Glutamatergic neuron (in vitro differentiated cells): ENCODE data around the gene GHR. TPM values are rescaled to one million over a fixed set of nuclear protein-coding genes. Genes with fewer than 3 reads are reported as not detected.
"Not testable (repeated sequence)": the region's sequence is repeated elsewhere in the genome, so short reads cannot be mapped to it uniquely, and the experiment has no call there.

Source experiments
- DNase-seq: peaks from one replicate; pipeline ENCODE4 v3.0.0; 2022
- H3K27ac Mint-ChIP-seq: one replicate; pipeline ENCODE4 v1.8.0; 2020; ENCODE audit warnings: mild to moderate bottlenecking, mixed read lengths, inconsistent platforms; ENCODE audit not compliant: unreplicated experiment
- H3K27me3 Mint-ChIP-seq: one replicate; pipeline ENCODE4 v1.8.0; 2020; ENCODE audit warnings: mild to moderate bottlenecking, moderate library complexity, mixed read lengths, inconsistent platforms; ENCODE audit not compliant: unreplicated experiment
- H3K36me3 Mint-ChIP-seq: one replicate; pipeline ENCODE4 v1.8.0; 2020; ENCODE audit warnings: mild to moderate bottlenecking, mixed read lengths, inconsistent platforms; ENCODE audit not compliant: unreplicated experiment
- H3K4me1 Mint-ChIP-seq: one replicate; pipeline ENCODE4 v1.8.0; 2020; ENCODE audit warnings: mild to moderate bottlenecking, low read depth, mixed read lengths, inconsistent platforms; ENCODE audit not compliant: unreplicated experiment
- H3K4me3 Mint-ChIP-seq: one replicate; pipeline ENCODE4 v1.8.0; 2020; ENCODE audit warnings: mild to moderate bottlenecking, mixed read lengths, inconsistent platforms; ENCODE audit not compliant: unreplicated experiment
- H3K9me3 Mint-ChIP-seq: one replicate; pipeline ENCODE4 v1.8.0; 2020; ENCODE audit warnings: mild to moderate bottlenecking, moderate library complexity, mixed read lengths, inconsistent platforms; ENCODE audit not compliant: unreplicated experiment
- total RNA-seq: library from RNA; stranded (reverse); fragmentation: NEBNext Ultra II Directional; extraction: Animal tissue kit (Norgen Biotek cat#: 25700); gene quantifications from one replicate; pipeline ENCODE4 v1.2.1, GENCODE V29; 2021; ENCODE audit not compliant: unreplicated experiment
- TF ChIP-seq, protein P1 (sequence below): fragments of 200-600 bp; sonication (generic); IDR thresholded peaks from one replicate; pipeline ENCODE4 v1.5.0; 2021; ENCODE audit not compliant: partially characterized antibody, unreplicated experiment

Gene GHR
- total RNA-seq, 1 donor from 2014 or later = not detected

GRCh38 chr5:42676362-42676761, 253.1 kb downstream of the GHR start:
- no peaks in the 10 kb centered on the region for H3K4me1 Mint-ChIP-seq
- H3K27ac Mint-ChIP-seq = no peak overlapping the region
- H3K4me3 Mint-ChIP-seq = no peak overlapping the region
- no peaks in the 10 kb centered on the region for H3K9me3 Mint-ChIP-seq
- no peak for DNase-seq
- TF ChIP-seq, protein P1, sequence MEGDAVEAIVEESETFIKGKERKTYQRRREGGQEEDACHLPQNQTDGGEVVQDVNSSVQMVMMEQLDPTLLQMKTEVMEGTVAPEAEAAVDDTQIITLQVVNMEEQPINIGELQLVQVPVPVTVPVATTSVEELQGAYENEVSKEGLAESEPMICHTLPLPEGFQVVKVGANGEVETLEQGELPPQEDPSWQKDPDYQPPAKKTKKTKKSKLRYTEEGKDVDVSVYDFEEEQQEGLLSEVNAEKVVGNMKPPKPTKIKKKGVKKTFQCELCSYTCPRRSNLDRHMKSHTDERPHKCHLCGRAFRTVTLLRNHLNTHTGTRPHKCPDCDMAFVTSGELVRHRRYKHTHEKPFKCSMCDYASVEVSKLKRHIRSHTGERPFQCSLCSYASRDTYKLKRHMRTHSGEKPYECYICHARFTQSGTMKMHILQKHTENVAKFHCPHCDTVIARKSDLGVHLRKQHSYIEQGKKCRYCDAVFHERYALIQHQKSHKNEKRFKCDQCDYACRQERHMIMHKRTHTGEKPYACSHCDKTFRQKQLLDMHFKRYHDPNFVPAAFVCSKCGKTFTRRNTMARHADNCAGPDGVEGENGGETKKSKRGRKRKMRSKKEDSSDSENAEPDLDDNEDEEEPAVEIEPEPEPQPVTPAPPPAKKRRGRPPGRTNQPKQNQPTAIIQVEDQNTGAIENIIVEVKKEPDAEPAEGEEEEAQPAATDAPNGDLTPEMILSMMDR = no peak
- no peaks in the 10 kb centered on the region for H3K36me3 Mint-ChIP-seq
- no peaks in the 10 kb centered on the region for H3K27me3 Mint-ChIP-seq

DNA sequence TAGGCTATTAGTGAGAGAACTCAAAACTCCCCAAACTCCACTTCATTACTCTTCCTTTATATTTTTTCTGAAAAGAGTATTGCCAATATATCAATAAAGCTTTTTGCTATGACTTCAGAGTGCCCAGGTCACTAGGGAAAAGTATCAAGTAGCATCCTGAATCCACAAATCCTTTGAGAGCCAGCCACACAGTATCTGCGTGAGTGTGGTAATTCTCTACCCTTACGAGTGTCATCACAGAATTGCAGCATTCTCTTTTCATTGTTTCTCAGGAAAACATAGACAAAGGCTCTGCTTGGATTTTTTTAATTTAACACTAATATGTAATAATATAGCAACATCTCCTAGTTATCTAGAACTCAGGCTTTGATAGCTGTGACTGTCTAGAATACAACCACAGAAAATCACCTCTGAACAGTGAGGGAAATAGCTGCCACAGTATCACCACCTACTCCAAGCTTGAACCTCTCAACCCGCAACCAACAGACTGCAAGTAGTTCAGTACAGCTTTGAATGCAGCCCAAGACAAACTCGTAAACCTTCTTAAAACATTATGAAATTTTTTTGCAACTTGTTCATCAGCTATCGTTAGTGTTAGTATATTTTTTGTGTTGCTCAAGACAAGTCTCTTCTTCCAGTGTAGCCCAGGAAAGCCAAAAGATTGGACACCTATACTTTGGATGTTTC, 254.1 kb downstream of the GHR start:
- no peak overlapping the region for H3K4me3 Mint-ChIP-seq
- H3K9me3 Mint-ChIP-seq = no peaks in the 10 kb centered on the region
- no peak for DNase-seq
- TF ChIP-seq, protein P1 = no peak
- H3K36me3 Mint-ChIP-seq = no peaks in the 10 kb centered on the region
- H3K27me3 Mint-ChIP-seq = no peaks in the 10 kb centered on the region
- no peak overlapping the region for H3K27ac Mint-ChIP-seq
- H3K4me1 Mint-ChIP-seq = no peaks in the 10 kb centered on the region

DNA sequence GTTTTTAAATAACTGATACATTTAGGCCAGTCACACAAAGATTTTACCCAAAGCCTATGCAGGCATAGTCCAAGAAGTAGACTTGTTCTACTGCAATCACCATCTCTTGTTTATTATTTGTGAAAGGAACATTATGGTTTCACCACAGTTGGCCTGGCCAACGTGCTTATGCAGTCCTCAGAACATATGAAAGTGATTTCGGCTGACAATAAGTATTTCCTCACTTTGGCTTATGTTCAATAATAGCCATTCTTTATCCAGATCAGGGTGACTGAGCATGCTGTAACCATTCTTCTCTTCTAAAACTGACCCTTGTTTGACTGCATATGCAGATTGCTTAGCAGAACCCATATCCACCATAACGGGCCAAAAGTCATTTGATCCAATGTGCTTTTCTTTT, 256.8 kb downstream of the GHR start:
- Mint-ChIP-seq H3K36me3 (no peaks in the 10 kb centered on the region), H3K27me3 (no peaks in the 10 kb centered on the region)
- no peak for DNase-seq

GRCh38 chr5:42685078-42685477, 261.8 kb downstream of the GHR start:
- not testable (repeated sequence) for H3K36me3 Mint-ChIP-seq, H3K27me3 Mint-ChIP-seq, H3K27ac Mint-ChIP-seq, H3K9me3 Mint-ChIP-seq, H3K4me1 Mint-ChIP-seq, H3K4me3 Mint-ChIP-seq, DNase-seq

More for the DNA sequence above, 256.8 kb downstream of the GHR start:
- Mint-ChIP-seq H3K27ac (no peak overlapping the region), H3K9me3 (no peaks in the 10 kb centered on the region), H3K4me3 (no peak overlapping the region), H3K4me1 (no peaks in the 10 kb centered on the region)
- TF ChIP-seq, protein P1 = no peak

- H3K36me3 Mint-ChIP-seq = no peaks in the 10 kb centered on the region
- peaks cover 1% of the 10 kb centered on the region for H3K27me3 Mint-ChIP-seq
- TF ChIP-seq, protein P1 = no peak
- no peak for DNase-seq
- no peak overlapping the region for H3K27ac Mint-ChIP-seq
- no peaks in the 10 kb centered on the region for H3K9me3 Mint-ChIP-seq
- H3K4me1 Mint-ChIP-seq = no peaks in the 10 kb centered on the region
- H3K4me3 Mint-ChIP-seq = no peak overlapping the region
Observed at GRCh38 chr5:42689391-42689790, 266.2 kb downstream of the GHR start.
